Mammary microvascular endothelial cell (primary cell): ENCODE measurements around the gene KPNA6. TPM values are rescaled to one million over a fixed set of nuclear protein-coding genes. Genes with fewer than 3 reads are reported as not detected.

Experiments
- total RNA-seq: library from RNA; depleted of rRNA; stranded (reverse); fragments of >200 nt; gene quantifications from 2 replicates; pipeline ENCODE4 v1.2.3, GENCODE V29; 2015

Gene KPNA6
- 45.1 and 46.0 TPM in 2 replicates for total RNA-seq

DNA sequence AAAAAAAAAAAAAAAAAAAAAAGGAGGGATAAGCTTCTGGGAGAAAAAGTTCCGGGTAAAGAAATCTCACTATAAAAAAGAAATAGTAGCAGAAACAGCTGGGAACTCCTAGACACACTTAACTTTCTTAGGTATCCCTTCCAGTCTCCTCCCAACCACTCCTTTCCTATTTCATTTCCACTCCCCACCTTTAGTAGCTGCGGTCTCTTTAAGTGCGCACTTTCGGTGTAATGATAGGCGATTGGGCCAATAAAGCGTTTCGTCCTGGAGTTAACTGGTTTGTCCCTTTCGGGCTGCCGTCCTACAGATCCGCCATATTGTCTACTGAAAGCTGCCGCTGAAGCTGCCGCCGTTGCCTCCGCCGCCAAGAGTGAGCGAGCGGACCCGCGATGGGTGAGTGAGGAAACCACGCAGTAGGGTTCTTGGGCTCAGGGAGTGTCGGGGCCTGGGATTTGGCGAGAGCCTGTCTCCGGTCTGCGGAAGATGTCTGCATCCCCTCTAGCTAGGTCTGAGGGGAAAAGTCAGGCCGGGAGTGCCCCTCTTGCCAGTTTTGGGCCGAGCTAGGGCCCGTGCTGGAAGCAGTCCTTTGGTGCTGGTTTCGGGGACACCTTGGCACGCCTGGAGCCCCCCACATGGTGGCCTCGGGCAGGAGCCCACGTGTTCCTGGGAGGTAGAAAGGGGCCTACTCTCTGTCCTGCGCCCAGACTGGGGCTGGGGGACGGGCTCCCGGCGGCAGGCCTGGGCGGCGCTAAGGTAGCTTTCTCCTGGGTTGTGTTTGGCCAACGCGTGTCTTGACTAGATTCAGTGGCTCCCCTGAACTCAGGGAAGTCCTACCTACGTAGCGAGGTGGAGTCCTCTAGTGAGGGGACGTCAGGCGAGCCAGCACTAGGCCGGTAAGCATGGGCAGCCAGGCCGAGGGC lies at the start of gene KPNA6:
Gene KPNA6, plus strand, starts transcription at position 315 of the 920 bp plus-strand sequence. Its CDS starts 75 bp downstream, at position 390.

GRCh38 chr1:32072622-32073298 lies 35.1 kb upstream of the KPNA6 start, which contains the start of gene TMEM39B:
TSS of gene TMEM39B (plus strand) at chr1:32072939. CDS start at chr1:32073048, 109 bp downstream.

GRCh38 chr1:32179443-32180185 lies 71.8 kb downstream of the KPNA6 start, which contains the start of gene TXLNA:
TSS of gene TXLNA (plus strand) at chr1:32179675. CDS start at chr1:32180346, 671 bp downstream.

DNA sequence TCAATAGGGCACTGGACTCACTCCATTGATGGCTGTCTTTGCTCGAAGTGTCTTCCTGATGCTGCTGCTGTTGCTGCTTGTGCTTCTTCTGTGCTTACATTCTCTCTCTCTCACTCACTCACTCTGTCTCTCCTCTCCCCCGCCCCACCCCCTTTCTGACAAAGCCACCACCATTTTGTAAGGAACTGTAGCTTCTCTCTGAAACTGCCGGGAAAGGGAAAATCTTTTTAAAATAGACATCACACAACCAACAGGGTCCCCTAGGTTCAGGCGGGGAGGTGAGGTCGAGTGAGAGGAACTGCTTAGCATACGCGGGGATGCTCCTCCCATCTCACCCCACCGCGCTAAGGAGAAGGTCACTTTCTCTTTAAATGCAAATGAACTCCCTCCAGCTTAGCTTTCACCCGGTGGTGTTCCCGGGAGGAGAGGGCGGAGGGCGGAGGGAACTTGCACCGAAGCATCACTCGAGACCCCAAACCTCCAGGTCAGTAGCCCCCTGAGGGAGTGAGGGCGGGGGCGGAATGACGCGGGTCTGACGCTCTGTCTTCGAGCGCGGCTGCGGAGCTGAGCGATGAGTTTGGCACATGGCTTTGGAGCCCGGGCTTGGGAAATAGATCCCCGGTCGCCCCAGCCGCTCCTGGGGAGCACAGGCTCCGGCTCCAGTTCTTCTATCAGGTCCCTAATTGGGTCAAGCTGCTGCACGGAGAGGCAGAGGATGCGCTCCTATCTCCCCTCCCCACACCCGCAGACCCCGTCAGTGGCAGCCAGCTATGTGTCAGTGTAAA lies 92.6 kb downstream of the KPNA6 start, which contains the start of gene CCDC28B:
Gene CCDC28B, plus strand, starts transcription at position 370 of the 785 bp plus-strand sequence. CDS start 1,341 bp downstream, outside the sequence.

GRCh38 chr1:32205401-32206370 lies 97.8 kb downstream of the KPNA6 start, which contains the start of gene IQCC:
TSS of gene IQCC (plus strand) at chr1:32205671. CDS start at chr1:32205682, 11 bp downstream.

GRCh38 chr1:32208891-32209328 lies 101.1 kb downstream of the KPNA6 start, which contains the start of gene DCDC2B:
TSS of gene DCDC2B (plus strand) at chr1:32209089. CDS start at chr1:32209094, 5 bp downstream.

GRCh38 chr1:32221980-32222755 lies 114.3 kb downstream of the KPNA6 start, which contains the start of the genes EIF3I and TMEM234:
TSS of gene EIF3I (plus strand) at chr1:32222407. CDS start at chr1:32222442, 35 bp downstream.
TSS of gene TMEM234 (minus strand) at chr1:32222353. CDS start at chr1:32222322, 31 bp downstream.

Other genes with a start within 250 kb of the KPNA6 start
- 202 and 238 TPM in 2 replicates for gene PTP4A2, start 169.7 kb upstream of the KPNA6 start, total RNA-seq
- 98.4 and 98.6 TPM in 2 replicates for gene KHDRBS1, start 94.2 kb upstream of the KPNA6 start, total RNA-seq
- 10.3 and 13.4 TPM in 2 replicates for gene TMEM39B, start 35.1 kb upstream of the KPNA6 start, total RNA-seq
- 65.8 and 66.6 TPM in 2 replicates for gene TXLNA, start 71.6 kb downstream of the KPNA6 start, total RNA-seq
- 12.5 and 13.0 TPM in 2 replicates for gene CCDC28B, start 92.5 kb downstream of the KPNA6 start, total RNA-seq
- 0.53 and 2.6 TPM in 2 replicates for gene IQCC, start 97.6 kb downstream of the KPNA6 start, total RNA-seq
- not detected in 2 replicates for gene DCDC2B, start 101.0 kb downstream of the KPNA6 start, total RNA-seq
- gene TMEM234, start 114.3 kb downstream of the KPNA6 start, total RNA-seq: 9.4 and 10.1 TPM in 2 replicates
- gene EIF3I, start 114.4 kb downstream of the KPNA6 start, total RNA-seq: 456 and 480 TPM in 2 replicates
- gene FAM167B, start 139.2 kb downstream of the KPNA6 start, total RNA-seq: 20.3 and 24.0 TPM in 2 replicates
- 0.20 TPM in 1 of 2 replicates, not detected in the other for gene LCK, start 143.2 kb downstream of the KPNA6 start, total RNA-seq
- 128 and 129 TPM in 2 replicates for gene HDAC1, start 184.0 kb downstream of the KPNA6 start, total RNA-seq
- gene MARCKSL1, start 228.2 kb downstream of the KPNA6 start, total RNA-seq: 119 and 130 TPM in 2 replicates